GM12865 (cell line): Measurements from ENCODE around the gene EDNRA.
"Not testable (repeated sequence)": the region's sequence is repeated elsewhere in the genome, so short reads cannot be mapped to it uniquely, and the experiment has no call there.

ENCODE experiments used
- DNase-seq: peaks from one replicate; pipeline ENCODE4 v3.0.0; 2010; ENCODE audit warnings: low read depth
- H3K4me3 ChIP-seq: 2 replicates; pipeline ENCODE4 v1.5.1; 2011; ENCODE audit warnings: mild to moderate bottlenecking, low read depth, low read length, control low read depth
- CTCF ChIP-seq: IDR thresholded peaks from 2 replicates; pipeline ENCODE4 v1.5.1; 2011; ENCODE audit warnings: low read length, control low read depth, low read depth, inconsistent platforms; ENCODE audit not compliant: insufficient read depth; ENCODE audit errors: missing control alignments

Gene EDNRA

GRCh38 chr4:147480891-147481576 lies at the start of gene EDNRA:
Gene EDNRA, plus strand, starts transcription at chr4:147481097. Its CDS starts 4,585 bp downstream, at chr4:147485682.
- H3K4me3 ChIP-seq = no peak within 1 kb of the TSS
- no peak for TF ChIP-seq CTCF
- DNase-seq = no peak

DNA sequence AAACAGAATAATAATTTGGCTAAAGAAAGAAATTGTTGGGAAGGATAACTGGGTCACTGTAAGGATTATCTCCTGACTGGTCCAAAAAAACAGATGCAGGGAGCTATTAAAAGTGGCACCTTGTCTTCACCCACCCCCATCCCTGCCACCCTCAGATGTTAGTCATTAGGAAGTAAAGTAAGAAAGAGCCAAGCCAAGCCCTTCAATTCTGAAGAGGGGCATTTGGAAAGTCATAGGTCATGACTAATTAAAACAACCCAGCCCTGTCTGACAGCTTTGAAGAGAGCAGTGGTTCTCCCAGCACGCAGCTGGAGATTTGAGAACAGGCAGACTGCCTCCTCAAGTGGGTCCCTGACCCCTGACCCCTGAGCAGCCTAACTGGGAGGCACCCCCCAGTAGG lies 46.5 kb upstream of the EDNRA start:
- not testable (repeated sequence) for DNase-seq, H3K4me3 ChIP-seq

- no peak for DNase-seq
- no peak for TF ChIP-seq CTCF
- no peak overlapping the region for H3K4me3 ChIP-seq
Measured at GRCh38 chr4:147440442-147440841, 40.5 kb upstream of the EDNRA start.

GRCh38 chr4:147447786-147448185 lies 33.1 kb upstream of the EDNRA start:
- TF ChIP-seq CTCF = no peak
- DNase-seq = no peak
- no peak overlapping the region for H3K4me3 ChIP-seq

- no peak for TF ChIP-seq CTCF
- H3K4me3 ChIP-seq = no peak overlapping the region
- no peak for DNase-seq
Measured at GRCh38 chr4:147453561-147454141, 27.2 kb upstream of the EDNRA start.

DNA sequence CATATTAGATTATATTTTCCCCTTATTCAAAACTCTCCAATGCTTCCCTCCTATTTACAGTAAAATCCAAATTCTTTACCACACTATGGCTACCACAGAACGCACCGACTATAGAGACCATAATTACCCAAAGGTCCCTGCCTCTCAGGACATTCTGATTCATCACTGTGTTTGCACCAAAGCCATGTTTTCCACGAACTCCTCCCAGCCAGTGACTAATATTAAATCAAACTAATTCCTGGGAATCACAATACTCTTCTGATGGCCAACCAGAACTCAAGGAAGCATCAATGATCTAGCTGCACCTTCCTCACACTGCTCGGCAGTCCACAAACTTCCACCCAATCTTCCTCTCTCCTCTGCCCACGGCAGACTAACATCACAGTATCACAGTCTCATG lies 24.2 kb upstream of the EDNRA start:
- no peak for TF ChIP-seq CTCF
- DNase-seq = no peak
- H3K4me3 ChIP-seq = no peak overlapping the region

- no peak for TF ChIP-seq CTCF
- DNase-seq = no peak
- H3K4me3 ChIP-seq = no peak overlapping the region
Measured at GRCh38 chr4:147461161-147461560, 19.7 kb upstream of the EDNRA start.
